ENCODE results near the gene HERPUD1. TPM values are rescaled to one million over a fixed set of nuclear protein-coding genes. Genes with fewer than 3 reads are reported as not detected.

Gene HERPUD1
- total and polyA plus RNA-seq, 2 of the 13 experiments (the other 11 are each of a cell fraction or from before 2014, with no cell fraction given), result 96.2 to 323 TPM

DNA sequence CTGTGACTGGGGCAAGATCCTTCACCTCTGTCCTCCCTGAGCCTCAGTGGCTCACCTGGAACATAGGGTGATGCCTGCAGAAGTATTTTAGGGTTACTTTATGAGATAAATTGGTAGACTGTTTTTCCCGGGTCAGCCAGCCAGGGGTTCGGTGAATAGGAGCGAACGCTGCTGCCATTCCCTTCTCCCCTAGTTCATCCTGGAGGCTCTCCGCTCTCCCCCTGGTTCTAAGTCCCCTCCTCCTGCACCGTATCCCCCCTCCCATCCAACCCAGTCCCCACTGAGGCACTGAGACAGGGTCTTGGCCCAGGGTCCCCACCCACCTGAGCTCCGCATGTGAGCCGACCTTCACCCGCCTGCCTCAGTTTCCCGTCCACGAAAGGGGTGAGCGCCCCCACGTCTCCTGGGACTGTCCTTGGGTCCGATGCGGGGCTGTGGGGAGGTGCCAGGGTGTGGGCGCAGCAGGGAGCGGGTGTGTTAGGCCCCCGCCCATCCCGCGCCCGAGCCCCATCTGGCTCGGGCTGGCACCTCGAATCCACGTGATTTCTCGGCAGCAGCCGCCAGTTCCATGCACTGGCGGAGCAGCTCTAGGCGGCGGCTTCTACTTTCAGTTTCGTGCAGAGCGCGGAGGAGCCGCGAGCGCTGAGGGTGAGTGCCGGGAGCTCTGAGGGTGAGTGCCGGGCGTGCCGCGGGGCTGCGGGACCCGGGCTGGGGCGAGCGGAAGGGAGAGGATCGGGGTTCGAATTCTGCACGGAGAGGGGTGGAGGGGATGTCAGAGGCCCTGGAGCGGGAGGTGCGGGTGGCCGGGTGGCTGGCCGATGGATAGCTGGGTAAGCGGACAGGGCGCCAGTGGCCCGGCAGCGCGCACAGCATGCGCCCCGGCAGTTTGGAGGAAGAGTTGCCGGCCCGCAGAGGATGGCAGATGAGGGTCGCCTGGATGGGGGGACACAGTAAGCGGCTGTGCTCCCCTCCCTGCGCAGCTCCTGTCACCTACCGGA lies 57.3 kb downstream of the HERPUD1 start, which contains the start of gene NLRC5 (continued):
- TF ChIP-seq ZNF513 (CRISPR knock-in tag; conservative IDR thresholded peaks at IDR 0.05), result no peak
- TF ChIP-seq ZNF740 (CRISPR knock-in tag; IDR thresholded peaks at IDR 0.05), result no peak
- TF ChIP-seq DMTF1 (CRISPR knock-in tag; IDR thresholded peaks at IDR 0.05), result no peak
- TF ChIP-seq, protein P1, sequence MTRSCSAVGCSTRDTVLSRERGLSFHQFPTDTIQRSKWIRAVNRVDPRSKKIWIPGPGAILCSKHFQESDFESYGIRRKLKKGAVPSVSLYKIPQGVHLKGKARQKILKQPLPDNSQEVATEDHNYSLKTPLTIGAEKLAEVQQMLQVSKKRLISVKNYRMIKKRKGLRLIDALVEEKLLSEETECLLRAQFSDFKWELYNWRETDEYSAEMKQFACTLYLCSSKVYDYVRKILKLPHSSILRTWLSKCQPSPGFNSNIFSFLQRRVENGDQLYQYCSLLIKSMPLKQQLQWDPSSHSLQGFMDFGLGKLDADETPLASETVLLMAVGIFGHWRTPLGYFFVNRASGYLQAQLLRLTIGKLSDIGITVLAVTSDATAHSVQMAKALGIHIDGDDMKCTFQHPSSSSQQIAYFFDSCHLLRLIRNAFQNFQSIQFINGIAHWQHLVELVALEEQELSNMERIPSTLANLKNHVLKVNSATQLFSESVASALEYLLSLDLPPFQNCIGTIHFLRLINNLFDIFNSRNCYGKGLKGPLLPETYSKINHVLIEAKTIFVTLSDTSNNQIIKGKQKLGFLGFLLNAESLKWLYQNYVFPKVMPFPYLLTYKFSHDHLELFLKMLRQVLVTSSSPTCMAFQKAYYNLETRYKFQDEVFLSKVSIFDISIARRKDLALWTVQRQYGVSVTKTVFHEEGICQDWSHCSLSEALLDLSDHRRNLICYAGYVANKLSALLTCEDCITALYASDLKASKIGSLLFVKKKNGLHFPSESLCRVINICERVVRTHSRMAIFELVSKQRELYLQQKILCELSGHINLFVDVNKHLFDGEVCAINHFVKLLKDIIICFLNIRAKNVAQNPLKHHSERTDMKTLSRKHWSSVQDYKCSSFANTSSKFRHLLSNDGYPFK (CRISPR knock-in tag; IDR thresholded peaks at IDR 0.05; ENCODE audit: borderline replicate concordance), result peak; percentile 66; the same call in 1 of the 2 replicates
- no peak for TF ChIP-seq ZBTB21 (CRISPR knock-in tag; IDR thresholded peaks at IDR 0.05)
- TF ChIP-seq ZNF562 (CRISPR knock-in tag; IDR thresholded peaks at IDR 0.05; ENCODE audit: borderline replicate concordance), result no peak
- TF ChIP-seq MTERF4 (CRISPR knock-in tag; IDR thresholded peaks at IDR 0.05), result no peak
- no peak for TF ChIP-seq TARDBP (CRISPR knock-in tag; IDR thresholded peaks at IDR 0.05)
- no peak; the same call in 1 of the 2 replicates for TF ChIP-seq ZNF350 (CRISPR knock-in tag; IDR thresholded peaks at IDR 0.05; ENCODE audit: borderline replicate concordance, low read depth)
- no peak for TF ChIP-seq CHCHD3 (CRISPR knock-in tag; IDR thresholded peaks at IDR 0.05)
- no peak for TF ChIP-seq HNF4G (IDR thresholded peaks at IDR 0.05; ENCODE audit: borderline replicate concordance, low read depth, low read length)
- no peak for TF ChIP-seq HNF4G (CRISPR knock-in tag; IDR thresholded peaks at IDR 0.05; ENCODE audit: borderline replicate concordance, low read depth)
- TF ChIP-seq SPEN (CRISPR knock-in tag; IDR thresholded peaks at IDR 0.05; ENCODE audit: low read depth), result no peak
- TF ChIP-seq XRCC5 (optimal IDR thresholded peaks at IDR 0.05; ENCODE audit: low read length), result peak; percentile 31
